Islet of Langerhans (tissue), 1 donor: ENCODE measurements around the gene COQ4.

Experiments
- FAIRE-seq: peaks from one replicate; lab custom pipeline; 2011; peaks lifted over from hg19 to GRCh38; lab: Jason Lieb, UNC

Gene COQ4

DNA sequence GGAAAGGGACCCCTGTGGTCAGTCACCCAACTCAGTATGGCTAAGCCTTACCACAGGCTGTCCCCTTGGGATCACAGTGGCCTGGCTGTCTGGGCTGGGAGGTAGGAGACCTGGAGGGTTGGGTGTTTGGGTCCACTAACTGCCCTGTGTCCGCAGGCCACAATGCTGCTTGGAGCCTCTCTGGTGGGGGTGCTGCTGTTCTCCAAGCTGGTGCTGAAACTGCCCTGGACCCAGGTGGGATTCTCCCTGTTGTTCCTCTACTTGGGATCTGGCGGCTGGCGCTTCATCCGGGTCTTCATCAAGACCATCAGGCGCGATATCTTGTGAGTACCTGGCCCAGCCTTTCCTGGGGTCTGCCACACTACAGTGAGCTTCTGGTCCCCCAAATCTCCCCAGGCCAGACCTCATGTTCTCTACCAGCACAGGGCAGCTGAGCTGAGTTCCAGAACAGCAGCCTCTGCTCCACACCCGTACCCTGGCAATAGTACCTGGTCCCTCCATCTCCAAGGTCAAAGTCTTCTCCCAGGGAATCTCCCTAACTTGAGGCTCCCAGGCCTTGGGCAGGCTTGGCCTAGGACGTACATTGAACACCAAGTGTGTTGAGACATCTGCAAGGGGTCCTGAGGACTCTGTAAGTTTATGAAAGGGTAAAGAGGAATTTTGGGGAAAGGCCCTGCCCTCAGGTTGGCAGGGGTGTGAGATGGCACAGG is 20.5 kb downstream of the COQ4 start:
- FAIRE-seq: no peak

DNA sequence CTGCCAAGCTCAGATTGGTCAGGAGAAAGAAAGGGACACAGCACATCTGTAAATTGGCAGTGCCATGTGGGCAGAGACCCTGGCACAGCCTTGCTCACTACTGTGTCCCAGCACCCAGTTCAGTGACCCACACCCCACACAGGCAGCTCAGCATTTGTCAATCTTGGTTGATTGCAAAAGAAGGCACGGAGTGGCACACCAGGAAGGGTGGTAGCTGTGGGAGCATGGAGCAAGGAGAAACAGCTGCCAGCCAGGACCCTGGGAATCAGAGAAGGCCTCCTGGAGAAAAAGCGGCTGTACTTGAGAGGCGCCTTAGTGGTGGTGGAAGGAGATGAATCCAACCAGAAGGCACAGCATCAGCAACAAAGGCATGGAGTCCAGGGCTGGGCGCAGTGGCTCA is 21.2 kb downstream of the COQ4 start:
- FAIRE-seq: no peak

DNA sequence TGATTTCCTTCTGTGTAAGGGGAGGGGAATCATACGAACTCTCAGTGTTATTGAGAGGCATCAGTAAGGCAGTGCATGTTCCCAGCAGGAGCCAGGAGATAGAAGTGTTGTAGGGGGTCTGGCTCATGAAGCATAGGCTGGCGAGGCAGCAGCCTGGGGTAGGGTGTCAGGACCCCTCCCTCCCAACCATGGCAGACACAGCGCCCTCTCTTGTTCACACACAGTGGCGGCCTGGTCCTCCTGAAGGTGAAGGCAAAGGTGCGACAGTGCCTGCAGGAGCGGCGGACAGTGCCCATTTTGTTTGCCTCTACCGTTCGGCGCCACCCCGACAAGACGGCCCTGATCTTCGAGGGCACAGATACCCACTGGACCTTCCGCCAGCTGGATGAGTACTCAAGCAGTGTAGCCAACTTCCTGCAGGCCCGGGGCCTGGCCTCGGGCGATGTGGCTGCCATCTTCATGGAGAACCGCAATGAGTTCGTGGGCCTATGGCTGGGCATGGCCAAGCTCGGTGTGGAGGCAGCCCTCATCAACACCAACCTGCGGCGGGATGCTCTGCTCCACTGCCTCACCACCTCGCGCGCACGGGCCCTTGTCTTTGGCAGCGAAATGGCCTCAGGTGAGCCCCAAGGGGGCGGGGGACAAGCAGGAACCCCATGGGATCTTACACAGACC is 22.4 kb downstream of the COQ4 start:
- no peak for FAIRE-seq

DNA sequence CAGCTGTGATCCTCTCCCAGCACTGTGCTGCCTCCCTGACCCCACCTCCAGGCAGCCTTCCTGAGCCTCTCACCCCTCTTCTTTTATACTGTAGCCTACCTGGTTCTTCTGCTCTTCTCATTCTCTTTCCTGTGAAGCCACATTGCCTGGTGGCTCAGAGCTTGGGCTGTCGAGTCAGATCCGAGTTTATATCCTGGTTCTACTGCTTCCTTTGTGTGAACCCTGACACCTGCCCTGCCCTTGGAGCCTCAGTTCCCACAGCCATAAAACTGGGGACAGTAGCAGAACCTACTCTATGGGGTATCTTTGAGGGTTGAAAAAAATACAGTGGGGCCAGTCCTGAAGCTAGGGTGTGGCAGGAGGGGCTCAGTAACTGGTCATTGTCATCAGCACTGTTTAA is 26.5 kb downstream of the COQ4 start:
- FAIRE-seq: no peak

DNA sequence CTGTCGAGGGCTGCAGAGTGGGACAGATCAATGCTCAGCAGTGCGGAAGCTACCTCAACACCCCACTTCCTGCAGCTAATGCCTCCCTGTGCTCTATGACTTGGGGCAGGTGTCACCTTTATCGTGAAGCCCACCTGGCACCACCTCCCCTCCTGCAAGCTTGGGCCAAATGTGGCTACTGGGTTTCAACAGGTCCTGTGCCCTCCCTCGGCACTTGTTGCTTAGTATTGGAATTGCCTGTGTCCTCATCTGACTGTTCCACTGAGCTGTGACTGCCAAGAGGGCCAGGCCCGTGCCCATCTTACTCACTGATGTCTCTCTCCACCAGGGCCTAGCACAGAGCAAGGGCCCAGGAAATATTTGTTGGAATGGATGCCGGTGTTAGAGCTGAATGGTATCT is 27.1 kb downstream of the COQ4 start:
- no peak for FAIRE-seq

DNA sequence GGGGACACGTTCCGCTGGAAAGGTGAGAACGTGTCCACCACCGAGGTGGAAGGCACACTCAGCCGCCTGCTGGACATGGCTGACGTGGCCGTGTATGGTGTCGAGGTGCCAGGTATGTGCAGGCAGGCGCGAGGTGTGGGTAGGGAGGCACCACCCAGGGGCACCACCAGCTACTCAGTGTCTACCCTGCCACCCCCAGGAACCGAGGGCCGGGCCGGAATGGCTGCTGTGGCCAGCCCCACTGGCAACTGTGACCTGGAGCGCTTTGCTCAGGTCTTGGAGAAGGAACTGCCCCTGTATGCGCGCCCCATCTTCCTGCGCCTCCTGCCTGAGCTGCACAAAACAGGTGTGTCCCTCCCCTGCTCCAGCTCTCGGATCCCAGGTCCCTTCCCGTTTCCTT is 32.8 kb downstream of the COQ4 start:
- no peak for FAIRE-seq

DNA sequence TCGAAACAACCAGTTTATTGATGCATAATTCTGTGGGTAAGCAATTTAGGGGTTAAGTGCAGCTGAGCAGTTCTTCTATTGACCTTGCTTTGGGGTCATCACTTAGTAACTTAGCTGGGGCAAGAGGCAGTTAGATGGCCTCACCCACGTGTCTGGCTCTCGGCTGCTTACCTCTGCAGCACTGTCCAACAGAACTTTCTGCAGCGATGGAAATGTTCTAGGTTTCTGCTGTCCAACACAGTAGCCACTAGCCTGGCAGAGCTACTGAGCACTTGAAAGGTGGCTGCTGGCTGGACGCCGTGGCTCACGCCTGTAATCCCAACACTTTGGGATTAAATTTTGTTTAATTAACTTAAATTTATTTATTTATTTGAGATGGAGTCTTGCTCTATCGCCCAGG is 35.5 kb downstream of the COQ4 start:
- FAIRE-seq: no peak

DNA sequence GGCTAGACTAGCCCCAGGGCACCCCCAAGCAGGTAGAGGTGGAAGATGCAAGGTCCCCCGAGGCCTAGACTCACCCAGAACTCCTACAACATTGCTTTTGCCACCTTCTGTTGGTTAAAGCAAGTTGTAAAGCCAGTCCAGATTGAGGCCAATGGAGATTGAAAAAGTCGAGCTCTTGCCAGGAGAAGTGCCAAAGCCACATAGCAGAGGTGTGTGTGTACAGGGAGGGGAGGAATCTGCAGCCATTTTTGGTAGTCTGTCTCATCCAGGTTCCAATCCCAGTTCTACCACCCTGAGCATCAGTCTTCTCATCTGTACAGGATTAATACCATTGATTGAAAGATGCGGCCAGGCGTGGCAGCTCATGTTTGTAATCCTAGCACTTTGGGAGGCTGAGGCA is 36.2 kb downstream of the COQ4 start:
- no peak for FAIRE-seq

DNA sequence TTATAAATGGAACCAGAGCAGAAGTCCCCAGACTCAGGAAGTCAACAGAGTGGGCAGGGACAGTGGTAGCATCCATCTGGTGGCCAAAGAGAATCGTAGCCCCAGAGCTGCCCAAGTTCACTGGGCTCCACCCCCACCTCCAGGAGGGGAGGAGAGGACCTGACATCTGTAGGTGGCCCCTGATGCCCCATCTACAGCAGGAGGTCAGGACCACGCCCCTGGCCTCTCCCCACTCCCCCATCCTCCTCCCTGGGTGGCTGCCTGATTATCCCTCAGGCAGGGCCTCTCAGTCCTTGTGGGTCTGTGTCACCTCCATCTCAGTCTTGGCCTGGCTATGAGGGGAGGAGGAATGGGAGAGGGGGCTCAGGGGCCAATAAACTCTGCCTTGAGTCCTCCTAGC is 38.2 kb downstream of the COQ4 start:
- no peak for FAIRE-seq

DNA sequence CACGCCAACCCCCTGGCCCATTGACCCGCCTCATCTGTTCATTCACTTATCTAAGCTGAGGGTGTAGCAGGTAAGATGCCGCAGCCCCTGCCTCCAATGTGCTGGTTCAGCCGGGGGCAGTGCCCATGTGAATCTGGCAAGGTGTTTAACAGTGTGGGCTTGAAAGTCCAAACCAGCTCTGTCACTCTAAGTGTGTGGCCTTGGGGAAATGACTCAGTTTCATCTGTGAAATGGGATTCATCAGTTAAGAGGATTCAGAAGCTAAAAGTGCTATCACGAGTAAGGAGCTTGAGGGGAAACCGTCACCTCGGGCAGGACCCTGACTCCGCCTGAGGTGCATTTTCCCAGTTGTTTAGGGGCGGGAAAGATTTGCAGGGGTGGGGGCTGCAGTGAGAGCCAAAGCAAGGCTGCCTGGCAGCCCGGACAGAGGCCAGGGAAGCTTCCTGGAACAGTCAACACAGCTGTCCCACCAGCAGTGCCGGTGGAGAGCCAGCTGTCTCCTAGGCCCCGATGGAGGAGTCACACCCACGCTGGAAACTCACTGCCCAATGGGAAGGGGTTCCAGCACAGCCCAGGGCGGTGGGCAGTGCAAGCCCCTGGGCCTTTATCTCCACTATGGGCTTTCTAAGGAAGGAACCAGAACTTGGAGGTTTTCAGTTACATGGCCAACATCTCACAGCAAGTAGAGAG is 38.8 kb downstream of the COQ4 start:
- FAIRE-seq: no peak

DNA sequence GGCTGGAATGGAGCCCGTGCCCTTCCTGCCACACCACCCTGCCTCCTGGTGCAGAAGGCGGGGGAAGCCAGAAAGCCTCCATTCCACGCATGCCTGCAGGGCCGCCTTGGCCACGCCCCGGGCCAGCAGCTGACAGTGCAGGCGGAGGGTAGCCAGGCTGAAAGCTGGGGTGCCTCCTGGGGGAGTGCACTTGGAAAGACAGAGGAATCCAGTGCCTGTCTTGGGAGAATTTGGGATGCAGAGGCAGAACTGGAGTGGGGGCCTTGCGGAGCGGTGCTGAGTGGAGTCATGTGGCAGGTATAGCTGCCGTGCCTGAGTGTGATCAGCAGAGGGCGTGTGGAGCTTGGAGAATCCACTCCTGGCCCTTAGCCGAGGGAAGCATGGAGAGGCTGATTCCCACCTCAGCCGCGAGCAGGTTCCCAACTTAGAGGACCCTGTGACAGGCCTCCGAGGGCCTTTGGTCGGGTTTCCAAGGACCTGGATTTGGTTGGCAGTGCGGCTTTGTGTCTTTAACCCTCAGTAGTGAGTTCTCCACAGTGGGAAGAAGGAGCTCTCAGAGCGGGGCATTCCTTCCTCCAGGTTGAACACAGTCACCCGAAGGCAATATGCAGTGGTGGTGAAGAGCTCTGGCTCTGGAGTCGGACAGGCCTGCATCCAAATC is 39.5 kb downstream of the COQ4 start:
- FAIRE-seq: no peak

DNA sequence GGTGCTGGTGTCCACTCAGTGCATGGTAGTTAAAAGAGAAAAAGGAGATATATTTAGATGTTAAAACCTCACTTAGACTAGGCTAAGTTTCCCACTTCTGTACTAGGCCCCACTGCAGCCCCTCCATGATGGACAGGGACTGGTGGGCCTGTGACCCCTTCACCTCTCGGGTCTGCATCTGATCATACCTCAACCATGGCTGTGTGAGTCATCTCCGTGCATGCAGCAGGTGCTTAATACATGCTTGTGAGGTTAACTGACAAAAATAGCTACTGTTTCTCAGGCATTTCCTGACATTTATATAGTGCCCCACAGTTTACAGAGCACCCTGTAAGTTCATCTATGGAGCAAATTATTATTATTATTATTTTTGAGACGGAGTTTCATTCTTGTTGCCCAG is 40.1 kb downstream of the COQ4 start:
- no peak for FAIRE-seq

DNA sequence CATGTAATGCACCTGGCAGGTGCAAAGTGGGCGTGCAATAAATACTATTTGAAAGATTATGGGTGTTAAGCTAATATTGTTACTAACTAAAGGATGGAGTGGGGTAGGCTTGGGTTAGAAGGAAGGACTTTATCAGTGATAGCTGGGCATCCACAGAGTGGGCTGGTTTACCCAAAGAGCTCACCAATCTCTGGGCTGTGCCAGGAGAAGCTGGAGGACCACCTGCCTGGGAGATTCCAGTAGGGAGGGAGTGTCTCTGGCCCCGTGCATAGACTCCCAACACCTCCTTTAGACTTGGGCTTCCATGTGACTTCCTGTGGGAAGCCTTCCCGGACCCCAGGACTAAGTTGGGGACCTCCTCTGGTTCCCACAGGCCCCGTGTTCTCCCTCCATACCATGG is 42.9 kb downstream of the COQ4 start:
- no peak for FAIRE-seq

DNA sequence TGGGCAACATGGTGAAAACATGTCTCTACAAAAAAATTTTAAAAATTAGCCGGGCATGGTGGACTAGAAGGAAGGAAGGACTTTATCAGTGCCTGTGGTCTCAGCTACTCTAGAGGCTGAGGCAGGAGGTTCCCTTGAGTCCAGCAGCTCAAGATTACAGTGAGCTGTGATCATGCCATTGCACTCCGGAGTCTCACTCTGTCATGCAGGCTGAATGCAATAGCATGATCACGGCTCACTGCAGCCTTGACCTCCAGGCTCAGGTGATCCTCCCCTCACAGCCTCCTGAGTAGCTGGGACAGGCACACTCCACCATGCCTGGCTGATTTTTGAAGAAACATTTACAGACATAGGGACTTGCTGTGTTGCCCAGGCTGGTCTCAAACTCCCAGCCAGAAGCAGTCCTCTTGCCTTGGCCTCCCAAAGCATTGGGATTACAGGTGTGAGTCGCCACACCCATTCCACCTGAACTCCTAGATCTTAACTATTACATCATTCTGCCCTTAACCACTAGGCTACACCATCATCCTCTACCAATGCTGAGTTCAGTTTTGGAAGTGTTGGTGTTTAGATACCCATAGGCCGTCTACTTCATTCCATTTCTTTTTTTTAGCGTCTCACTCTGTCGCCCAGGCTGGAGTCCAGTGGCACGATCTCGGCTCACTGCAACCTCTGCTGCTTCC is 46.5 kb downstream of the COQ4 start:
- FAIRE-seq: no peak

DNA sequence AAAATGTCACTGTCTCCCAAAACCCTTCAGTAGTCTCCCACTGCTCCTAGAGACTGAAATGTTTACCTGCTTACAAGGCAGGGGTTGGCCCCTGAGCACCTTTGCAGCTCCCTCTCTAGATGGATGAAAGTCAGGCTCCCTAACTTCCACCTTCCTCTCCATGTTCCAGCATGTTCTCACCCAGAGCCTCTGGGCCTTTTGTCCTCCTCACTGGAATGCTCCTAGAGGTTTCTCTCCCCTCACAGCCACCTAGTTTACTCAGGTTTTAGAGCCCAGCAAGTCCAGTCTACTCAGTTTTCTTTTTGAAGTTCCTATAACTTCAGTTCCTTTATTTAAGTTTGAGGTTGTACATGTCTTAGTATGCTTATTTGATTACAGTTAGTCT is 47.7 kb downstream of the COQ4 start:
- no peak for FAIRE-seq

DNA sequence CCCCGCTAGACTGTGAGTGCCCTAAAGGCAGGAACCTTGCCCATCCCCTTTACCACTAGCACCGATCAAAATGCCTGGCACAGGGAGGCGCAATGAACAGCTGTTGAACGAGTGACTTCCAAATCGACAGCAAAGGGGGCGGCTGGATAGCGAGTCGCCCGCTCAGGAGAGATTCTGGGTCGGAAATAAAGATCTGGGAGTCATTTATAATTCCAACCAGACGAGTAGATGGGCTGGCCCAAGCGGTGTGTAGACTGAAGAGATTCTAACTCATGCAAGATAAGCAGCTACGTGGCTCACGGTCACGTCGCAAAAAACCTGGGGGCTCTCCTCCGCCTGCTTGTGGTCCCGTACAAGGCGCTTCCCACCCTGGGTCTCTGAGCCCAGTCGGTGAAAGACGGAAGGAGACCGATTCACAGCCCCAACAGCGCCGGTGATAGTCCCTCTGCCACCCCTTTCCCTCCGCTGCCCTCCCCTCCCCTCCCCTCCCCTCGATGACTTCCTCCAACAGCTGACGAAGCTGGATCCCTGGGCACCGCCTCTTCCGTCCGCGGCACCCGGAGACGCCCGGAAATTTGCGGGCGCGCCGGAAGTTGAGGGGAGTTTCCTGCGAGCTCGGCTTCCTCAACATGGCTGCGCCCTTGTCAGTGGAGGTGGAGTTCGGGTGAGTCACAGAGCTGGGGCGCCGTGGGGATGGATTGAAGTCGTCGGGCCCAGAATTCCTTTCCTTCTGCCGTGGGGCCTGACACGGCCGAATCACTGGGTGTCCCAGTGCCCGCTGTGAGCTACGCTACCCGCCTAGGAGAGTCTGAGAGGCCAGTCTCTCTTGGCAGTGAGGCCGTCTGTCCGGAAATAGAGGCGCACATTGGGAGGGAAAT is 48.4 kb downstream of the COQ4 start, which contains the start of gene URM1:
Gene URM1 (plus strand): TSS at position 623 of the 878 bp plus-strand sequence. CDS start 7 bp downstream, at position 630.
- no peak for FAIRE-seq

DNA sequence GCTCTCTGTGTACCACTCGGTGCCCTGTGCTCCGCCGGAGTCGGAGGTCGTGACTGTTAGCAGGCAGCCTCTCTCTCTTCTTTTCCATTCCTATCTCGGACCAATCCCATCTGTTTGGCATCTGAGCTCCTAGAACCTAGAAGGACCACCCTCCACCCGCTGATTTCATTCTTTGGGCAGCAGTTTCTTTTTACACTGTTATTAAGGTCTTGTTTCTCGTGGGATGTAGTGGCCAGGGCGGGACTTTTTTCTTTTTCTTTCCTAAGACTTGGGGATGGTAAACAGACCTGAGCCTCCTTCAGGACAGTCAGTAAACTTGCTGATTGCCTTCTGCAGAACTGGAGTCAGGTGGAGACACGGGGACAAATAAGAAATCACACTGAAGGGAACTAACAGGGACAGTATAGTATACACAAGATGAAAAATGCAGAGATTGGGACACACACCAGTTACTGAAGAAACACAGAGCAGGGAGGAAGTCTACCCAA is 49.0 kb downstream of the COQ4 start:
- no peak for FAIRE-seq

DNA sequence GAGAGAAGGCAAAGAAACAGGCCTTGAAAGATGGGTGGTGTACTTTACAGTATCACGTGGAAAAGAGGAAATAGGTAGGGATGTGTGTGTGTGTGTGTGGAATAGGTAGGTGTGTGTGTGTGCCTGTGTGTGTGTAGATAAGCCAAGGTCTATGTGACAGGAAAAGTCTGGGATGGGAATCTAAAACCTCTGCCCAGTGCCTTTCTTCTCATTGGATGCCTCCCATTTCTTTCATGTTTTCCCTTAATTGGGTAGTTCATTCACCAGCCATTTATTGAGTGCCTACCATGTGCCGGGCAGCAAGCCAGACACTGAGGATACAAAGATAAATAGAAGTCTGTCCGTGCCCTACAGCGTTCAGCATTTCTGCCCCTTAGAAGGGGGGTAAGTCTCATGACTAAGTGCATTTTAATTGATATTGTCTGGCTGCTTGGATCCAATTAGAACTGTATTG is 49.6 kb downstream of the COQ4 start:
- no peak for FAIRE-seq

DNA sequence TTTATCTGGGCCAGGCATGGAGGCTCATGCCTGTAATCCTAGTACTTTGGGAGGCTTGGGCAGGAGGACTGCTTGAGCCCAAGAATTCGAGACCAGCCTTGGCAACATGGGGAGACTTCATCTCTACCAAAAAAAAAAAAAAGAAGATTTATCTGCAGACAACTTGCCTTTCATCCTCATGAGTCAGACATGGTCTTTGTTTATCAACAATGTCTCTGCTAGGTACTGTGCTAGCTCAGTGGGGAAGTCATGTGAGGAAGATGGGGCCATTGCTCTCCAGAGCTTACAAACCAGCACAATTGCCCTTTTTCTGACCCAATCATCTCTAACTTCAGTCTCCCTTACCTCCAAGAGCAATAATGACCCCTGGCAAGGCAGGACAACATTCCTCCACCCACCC is 50.1 kb downstream of the COQ4 start:
- no peak for FAIRE-seq

DNA sequence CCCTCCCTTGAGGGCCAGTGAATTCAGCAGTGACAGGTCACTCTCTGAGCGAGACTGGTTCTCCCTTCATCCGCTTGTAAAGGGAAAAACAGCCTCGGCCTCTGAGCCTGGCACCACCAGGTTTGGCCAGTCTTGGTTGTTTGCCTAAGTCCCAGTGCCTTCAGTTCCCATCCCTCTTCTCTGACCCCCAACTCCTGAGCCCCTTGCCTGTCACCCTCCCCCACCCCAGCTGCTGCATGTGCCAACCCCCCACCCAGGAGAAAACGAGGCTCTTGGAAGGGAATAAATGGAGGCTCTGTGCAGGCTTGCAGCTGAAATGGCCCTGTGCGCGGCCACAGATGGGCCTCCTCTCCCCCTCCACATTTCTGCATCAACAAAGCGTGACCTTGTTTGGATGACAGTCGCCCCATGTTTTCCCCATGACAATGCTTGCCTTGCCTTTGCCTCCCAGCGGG is 51.6 kb downstream of the COQ4 start:
- no peak for FAIRE-seq

DNA sequence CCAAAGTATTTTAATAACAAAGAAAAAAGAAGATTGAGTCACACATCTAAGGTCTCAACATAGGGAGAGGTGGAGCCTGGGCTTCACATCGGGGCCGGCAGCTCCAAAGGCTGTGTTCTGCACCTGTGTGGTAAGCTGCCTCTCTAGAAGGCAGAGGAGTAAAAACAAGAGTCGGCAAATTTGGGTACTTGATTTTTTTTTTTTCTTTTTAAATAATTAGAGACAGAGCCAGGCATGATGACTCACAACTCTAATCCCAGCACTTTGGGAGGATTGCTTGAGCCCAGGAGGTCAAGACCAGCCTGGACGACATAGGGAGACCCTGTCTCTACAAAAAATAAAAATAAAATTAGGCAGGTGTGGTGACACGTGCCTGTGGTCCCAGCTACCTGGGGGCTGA is 53.2 kb downstream of the COQ4 start:
- no peak for FAIRE-seq
